Activated naive CD8-positive, alpha-beta T cell treated with anti-CD3 and anti-CD28 coated beads, Interleukin-2, amount 10 ng/mL, durations not matched to agents 7 days and 5 days (primary cell): Measurements from ENCODE around the gene SWSAP1. TPM values are rescaled to one million over a fixed set of nuclear protein-coding genes. Genes with fewer than 3 reads are reported as not detected.
"Not testable (repeated sequence)": the region's sequence is repeated elsewhere in the genome, so short reads cannot be mapped to it uniquely, and the experiment has no call there.

ENCODE experiments used
- ATAC-seq: fragments of 150-1000 bp; cut with Tn5 transposase; one replicate; pipeline ENCODE4 v1.10.0; 2021; ENCODE audit warnings: low read depth, moderate library complexity
- POLR2A ChIA-PET: fragments of 350-600 bp; sonication (Branson Sonifier 250); formaldehyde crosslinking; loops from one replicate; lab custom pipeline; 2021; ENCODE audit warnings: antibody characterized with exemption; lab: Charles Lee
- DNase-seq: peaks from one replicate; pipeline ENCODE4 v3.0.0; 2021
- H3K27ac Mint-ChIP-seq: one replicate; pipeline ENCODE4 v1.8.0; 2022; ENCODE audit warnings: mild to moderate bottlenecking, mixed read lengths
- H3K27me3 Mint-ChIP-seq: one replicate; pipeline ENCODE4 v1.8.0; 2022; ENCODE audit warnings: mild to moderate bottlenecking, moderate library complexity, mixed read lengths
- H3K36me3 Mint-ChIP-seq: one replicate; pipeline ENCODE4 v1.8.0; 2021; ENCODE audit warnings: mild to moderate bottlenecking, mixed read lengths
- H3K4me1 Mint-ChIP-seq: one replicate; pipeline ENCODE4 v1.8.0; 2021; ENCODE audit warnings: mixed read lengths
- H3K4me3 Mint-ChIP-seq: one replicate; pipeline ENCODE4 v1.8.0; 2022; ENCODE audit warnings: mild to moderate bottlenecking, moderate library complexity, mixed read lengths
- H3K9me3 Mint-ChIP-seq: one replicate; pipeline ENCODE4 v1.8.0; 2021; ENCODE audit warnings: mixed read lengths
- total RNA-seq, 2 experiments: library from RNA; stranded (reverse); gene quantifications; one replicate each; pipeline ENCODE4 v1.2.3, GENCODE V29; 2021

The SWSAP1 gene, protein sequence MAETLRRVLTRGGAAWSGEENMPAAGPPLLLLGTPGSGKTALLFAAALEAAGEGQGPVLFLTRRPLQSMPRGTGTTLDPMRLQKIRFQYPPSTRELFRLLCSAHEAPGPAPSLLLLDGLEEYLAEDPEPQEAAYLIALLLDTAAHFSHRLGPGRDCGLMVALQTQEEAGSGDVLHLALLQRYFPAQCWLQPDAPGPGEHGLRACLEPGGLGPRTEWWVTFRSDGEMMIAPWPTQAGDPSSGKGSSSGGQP
- 1 to 10 TPM; 3.0 to 3.3 TPM for total RNA-seq

GRCh38 chr19:11374433-11375142 is at the start of gene SWSAP1:
Gene SWSAP1 (plus strand): TSS chr19:11374666. CDS start chr19:11374681, 15 bp downstream.
- H3K4me1 Mint-ChIP-seq, result peaks cover 13% of the 10 kb centered on the region
- ATAC-seq, result peak; percentile 91
- H3K27ac Mint-ChIP-seq, result no peak within 1 kb of the TSS
- no peaks in the 10 kb centered on the region for H3K9me3 Mint-ChIP-seq
- H3K4me3 Mint-ChIP-seq, result peak within 1 kb of the TSS; percentile 36
- POLR2A ChIA-PET, result interaction anchor here (0.6 to 3.2 kb wide), 24 partner anchors 9 to 1238 kb away, joined by 3 to 34 read pairs (median 4); partner anchors contain the start of genes CARM1, CCDC159, EPOR and ODAD3
- peaks cover 12% of the 10 kb centered on the region for H3K36me3 Mint-ChIP-seq
- DNase-seq, result peak; percentile 95
- no peaks in the 10 kb centered on the region for H3K27me3 Mint-ChIP-seq

DNA sequence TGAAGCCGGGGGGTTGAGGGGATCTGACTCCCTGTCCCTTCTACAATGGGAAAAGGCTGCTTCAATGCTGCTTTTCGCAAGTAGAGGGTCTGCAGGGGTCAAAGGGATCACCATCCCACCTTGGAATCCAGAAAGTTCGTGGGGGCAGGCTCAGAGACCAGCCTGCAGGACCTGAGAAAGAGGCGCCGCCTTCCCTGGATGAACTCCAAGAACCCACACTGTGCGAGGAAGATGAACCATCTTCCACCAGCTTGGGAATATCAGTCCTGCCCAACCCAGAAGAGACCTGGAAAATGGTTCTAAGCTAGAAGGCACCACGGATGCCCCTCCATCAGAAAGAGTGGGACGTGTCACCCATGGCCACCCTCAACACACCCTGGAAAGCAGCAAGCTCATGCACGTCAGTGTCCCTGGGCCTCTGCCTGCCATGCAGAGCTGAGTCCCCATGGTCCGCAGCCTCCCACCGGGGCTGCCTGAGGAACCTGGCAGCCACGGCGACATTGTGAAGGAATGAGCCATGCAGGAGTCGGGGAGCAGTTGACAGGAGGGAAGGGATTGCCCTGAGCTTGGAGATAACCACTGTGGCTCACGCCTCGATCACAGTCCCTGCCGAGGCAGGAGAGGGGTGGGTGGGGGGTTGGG is 49.6 kb upstream of the SWSAP1 start:
- Mint-ChIP-seq H3K27ac (peak overlapping the region; percentile 96), H3K9me3 (no peaks in the 10 kb centered on the region), H3K36me3 (peaks cover 9% of the 10 kb centered on the region), H3K4me3 (peak overlapping the region; percentile 69), H3K27me3 (peaks cover 3% of the 10 kb centered on the region), H3K4me1 (peaks cover 30% of the 10 kb centered on the region)
- POLR2A ChIA-PET, result interaction anchor here (0.7 to 4.1 kb wide), 7 partner anchors 11 to 525 kb away, joined by 3 to 34 read pairs (median 4); partner anchors contain the start of genes CCDC159, RAB3D, SWSAP1 and TMEM205
- ATAC-seq, result peak; percentile 7
- DNase-seq, result no peak

GRCh38 chr19:11325544-11325943 is 48.9 kb upstream of the SWSAP1 start:
- ATAC-seq (no peak), DNase-seq (no peak)
- no peak overlapping the region for H3K4me3 Mint-ChIP-seq
- H3K27me3 Mint-ChIP-seq, result no peaks in the 10 kb centered on the region
- H3K4me1 Mint-ChIP-seq, result peaks cover 30% of the 10 kb centered on the region
- H3K27ac Mint-ChIP-seq, result peak overlapping the region; percentile 61
- peaks cover 9% of the 10 kb centered on the region for H3K36me3 Mint-ChIP-seq
- POLR2A ChIA-PET, result interaction anchor here (1.3 to 4.1 kb wide), 3 partner anchors 11 to 49 kb away, joined by 3 to 34 read pairs (median 13); partner anchors contain the start of genes CCDC159, SWSAP1 and TMEM205
- H3K9me3 Mint-ChIP-seq, result no peaks in the 10 kb centered on the region

- no peaks in the 10 kb centered on the region for H3K27me3 Mint-ChIP-seq
- H3K27ac Mint-ChIP-seq, result no peak overlapping the region
- H3K4me1 Mint-ChIP-seq, result no peaks in the 10 kb centered on the region
- no peak overlapping the region for H3K4me3 Mint-ChIP-seq
- no peak for ATAC-seq
- peaks cover 16% of the 10 kb centered on the region for H3K36me3 Mint-ChIP-seq
- POLR2A ChIA-PET, result no interaction called here
- no peak for DNase-seq
- H3K9me3 Mint-ChIP-seq, result no peaks in the 10 kb centered on the region
Observed at GRCh38 chr19:11330127-11330526, 44.3 kb upstream of the SWSAP1 start.

GRCh38 chr19:11331502-11331901 is 43.0 kb upstream of the SWSAP1 start:
- Mint-ChIP-seq H3K36me3 (peaks cover 27% of the 10 kb centered on the region), H3K9me3 (no peaks in the 10 kb centered on the region), H3K4me3 (no peak overlapping the region), H3K4me1 (no peaks in the 10 kb centered on the region), H3K27ac (no peak overlapping the region), H3K27me3 (no peaks in the 10 kb centered on the region)
- POLR2A ChIA-PET, result interaction anchor here (1.8 kb wide), 1 partner anchor 15 kb away, joined by 5 read pairs; the partner anchor contains the start of gene CCDC159
- ATAC-seq (no peak), DNase-seq (no peak)

DNA sequence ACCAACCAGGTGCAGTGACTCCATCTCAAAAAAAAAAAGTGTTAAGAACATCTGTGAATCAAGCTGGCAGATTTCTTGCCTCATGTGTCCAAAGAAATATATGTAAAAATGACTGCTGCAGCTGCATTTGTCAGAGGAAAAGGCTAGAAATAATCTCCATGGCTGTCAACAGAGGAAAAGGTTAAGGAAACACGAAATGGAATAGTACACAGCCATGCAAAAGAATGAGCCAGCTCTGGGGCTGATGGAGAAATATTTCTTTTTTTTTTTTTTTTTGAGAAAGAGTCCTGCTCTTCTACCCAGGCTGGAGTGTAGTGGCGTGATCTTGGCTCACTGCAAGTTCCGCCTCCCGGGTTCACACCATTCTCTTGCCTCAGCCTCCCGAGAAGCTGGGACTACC is 41.6 kb upstream of the SWSAP1 start:
- Mint-ChIP-seq H3K9me3 (no peaks in the 10 kb centered on the region), H3K4me1 (peaks cover 9% of the 10 kb centered on the region), H3K36me3 (peaks cover 26% of the 10 kb centered on the region), H3K27me3 (no peaks in the 10 kb centered on the region), H3K4me3 (no peak overlapping the region), H3K27ac (no peak overlapping the region)
- ATAC-seq (no peak), DNase-seq (no peak)
- POLR2A ChIA-PET, result interaction anchor here (0.7 to 1.8 kb wide), 2 partner anchors 14 to 1236 kb away, joined by 3 to 5 read pairs; partner anchors contain the start of gene CCDC159

DNA sequence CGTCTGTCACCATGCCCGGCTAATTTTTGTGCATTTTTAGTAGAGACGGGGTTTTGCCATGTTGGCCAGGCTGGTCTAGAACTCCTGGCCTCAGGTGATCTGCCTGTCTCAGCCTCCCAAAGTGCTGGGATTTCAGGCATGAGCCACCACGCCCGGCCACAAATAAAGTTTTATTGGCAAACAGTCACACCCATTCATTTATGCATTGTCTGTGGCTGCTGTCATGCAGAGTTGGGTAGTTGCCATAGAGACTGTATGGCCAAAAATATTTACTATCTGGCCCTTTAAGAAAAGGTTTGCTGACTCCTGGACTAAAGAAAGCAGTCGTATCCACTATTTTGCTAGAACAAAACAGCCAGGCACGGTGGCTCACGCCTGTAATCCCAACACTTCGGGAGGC is 40.6 kb upstream of the SWSAP1 start:
- Mint-ChIP-seq H3K36me3 (peaks cover 26% of the 10 kb centered on the region), H3K4me1 (peaks cover 14% of the 10 kb centered on the region)
- DNase-seq, H3K4me3 Mint-ChIP-seq, H3K27ac Mint-ChIP-seq, H3K27me3 Mint-ChIP-seq, H3K9me3 Mint-ChIP-seq, ATAC-seq, POLR2A ChIA-PET: not testable (repeated sequence)

DNA sequence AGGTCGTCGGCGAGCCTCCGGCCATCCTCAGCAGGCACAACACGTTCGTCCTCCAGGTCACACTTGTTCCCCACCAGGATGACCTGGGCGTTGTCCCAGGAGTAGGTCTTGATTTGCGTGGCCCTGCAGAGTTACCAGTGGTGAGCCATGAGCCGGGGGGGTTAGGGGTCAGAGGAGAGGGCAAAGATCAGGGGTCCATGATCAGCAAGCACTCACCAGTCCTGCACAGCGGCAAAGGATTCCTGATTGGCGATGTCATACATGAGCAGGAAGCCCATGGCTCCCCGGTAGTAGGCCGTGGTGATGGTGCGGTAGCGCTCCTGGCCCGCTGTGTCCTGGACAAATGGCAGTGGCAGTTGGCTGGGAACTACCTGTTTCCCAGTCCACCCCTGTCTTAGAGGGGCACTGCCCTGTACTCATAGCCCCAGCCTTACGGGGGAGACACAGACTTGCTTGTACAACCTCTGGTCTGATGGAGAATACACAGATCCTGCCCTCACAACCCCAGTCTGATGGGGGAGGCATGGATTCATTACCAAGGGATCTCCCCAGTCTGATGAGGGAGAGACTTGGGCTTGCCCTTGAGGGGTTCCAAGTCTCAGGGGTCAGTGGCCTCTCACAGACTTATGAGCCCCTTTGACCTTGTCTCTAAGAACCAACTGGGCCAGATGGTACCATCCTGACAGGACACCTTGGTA is 38.9 kb upstream of the SWSAP1 start:
- Mint-ChIP-seq H3K4me3 (no peak overlapping the region), H3K4me1 (peaks cover 20% of the 10 kb centered on the region), H3K27ac (no peak overlapping the region), H3K36me3 (peaks cover 26% of the 10 kb centered on the region), H3K27me3 (no peaks in the 10 kb centered on the region), H3K9me3 (no peaks in the 10 kb centered on the region)
- no peak for ATAC-seq
- no peak for DNase-seq
- POLR2A ChIA-PET, result interaction anchor here (0.7 kb wide), 1 partner anchor 11 kb away, joined by 3 read pairs; no protein-coding TSS in a partner anchor

- peaks cover 20% of the 10 kb centered on the region for H3K4me1 Mint-ChIP-seq
- H3K9me3 Mint-ChIP-seq, result no peaks in the 10 kb centered on the region
- no peaks in the 10 kb centered on the region for H3K27me3 Mint-ChIP-seq
- DNase-seq, result no peak
- ATAC-seq, result no peak
- H3K27ac Mint-ChIP-seq, result peak overlapping the region; percentile 38
- peak overlapping the region; percentile 42 for H3K4me3 Mint-ChIP-seq
- peaks cover 26% of the 10 kb centered on the region for H3K36me3 Mint-ChIP-seq
- POLR2A ChIA-PET, result interaction anchor here (0.6 to 1.2 kb wide), 3 partner anchors 9 to 145 kb away, joined by 3 read pairs; partner anchors contain the start of genes CCDC159 and TMEM205
Observed at GRCh38 chr19:11337080-11337479, 37.4 kb upstream of the SWSAP1 start.

DNA sequence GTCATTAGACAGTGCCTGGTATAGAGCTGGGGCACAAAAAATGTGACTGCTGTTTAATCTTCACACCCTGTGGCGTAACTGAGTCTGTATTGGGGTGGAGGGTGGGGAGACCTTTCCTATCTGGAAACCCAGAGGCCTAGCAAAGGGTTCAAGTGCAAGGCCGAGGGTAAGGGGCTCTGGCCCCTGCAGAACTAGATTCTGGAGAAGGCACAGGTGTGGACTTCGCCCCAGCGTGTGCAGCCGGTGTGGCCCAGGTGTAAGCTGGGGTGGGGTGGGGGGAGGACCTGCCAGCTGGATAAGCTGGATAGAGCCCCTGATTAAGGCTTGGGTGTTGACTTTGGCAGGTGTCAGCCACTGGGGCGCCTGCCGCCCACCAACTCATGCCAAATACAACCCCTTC is 36.3 kb upstream of the SWSAP1 start:
- Mint-ChIP-seq H3K4me1 (peaks cover 20% of the 10 kb centered on the region), H3K9me3 (no peaks in the 10 kb centered on the region), H3K27me3 (no peaks in the 10 kb centered on the region), H3K27ac (no peak overlapping the region), H3K4me3 (no peak overlapping the region), H3K36me3 (peaks cover 26% of the 10 kb centered on the region)
- ATAC-seq (no peak), DNase-seq (no peak)
- POLR2A ChIA-PET, result interaction anchor here (0.7 to 2.2 kb wide), 3 partner anchors 8 to 585 kb away, joined by 3 to 8 read pairs (median 3); partner anchors contain the start of genes CCDC159 and TMEM205

GRCh38 chr19:11338569-11339253 is 35.8 kb upstream of the SWSAP1 start:
- ATAC-seq (no peak), DNase-seq (no peak)
- no peaks in the 10 kb centered on the region for H3K27me3 Mint-ChIP-seq
- H3K27ac Mint-ChIP-seq, result peak overlapping the region; percentile 64
- peak overlapping the region; percentile 86 for H3K4me3 Mint-ChIP-seq
- H3K4me1 Mint-ChIP-seq, result peaks cover 20% of the 10 kb centered on the region
- H3K36me3 Mint-ChIP-seq, result peaks cover 26% of the 10 kb centered on the region
- POLR2A ChIA-PET, result interaction anchor here (1.4 to 2.2 kb wide), 2 partner anchors 15 to 36 kb away, joined by 6 to 8 read pairs; partner anchors contain the start of gene SWSAP1
- H3K9me3 Mint-ChIP-seq, result no peaks in the 10 kb centered on the region
